ENCODE measurements around the gene MAP4K4.

MAP4K4 gene

GRCh38 chr2:101697124-101698013 lies at the start of gene MAP4K4:
Gene MAP4K4 (plus strand): TSS chr2:101697707. CDS start chr2:101698081, 374 bp downstream.
- no peak for TF ChIP-seq CTCF (IDR thresholded peaks at IDR 0.05; ENCODE audit: low read depth, low read length)
- peak within 1 kb of the TSS; percentile 85 for H3K4me3 ChIP-seq (ENCODE audit: low read depth, low read length)

- no peak for TF ChIP-seq CTCF (IDR thresholded peaks at IDR 0.05; ENCODE audit: low read depth, low read length)
- no peak overlapping the region for H3K4me3 ChIP-seq (ENCODE audit: low read depth, low read length)
Measured at GRCh38 chr2:101653469-101653868, 44.0 kb upstream of the MAP4K4 start.

GRCh38 chr2:101655702-101656422 lies 41.6 kb upstream of the MAP4K4 start:
- no peak for TF ChIP-seq CTCF (IDR thresholded peaks at IDR 0.05; ENCODE audit: low read depth, low read length)
- no peak overlapping the region for H3K4me3 ChIP-seq (ENCODE audit: low read depth, low read length)

GRCh38 chr2:101657787-101658186 lies 39.7 kb upstream of the MAP4K4 start:
- H3K4me3 ChIP-seq (ENCODE audit: low read depth, low read length), result no peak overlapping the region
- no peak for TF ChIP-seq CTCF (IDR thresholded peaks at IDR 0.05; ENCODE audit: low read depth, low read length)

- TF ChIP-seq CTCF (IDR thresholded peaks at IDR 0.05; ENCODE audit: low read depth, low read length), result no peak
- H3K4me3 ChIP-seq (ENCODE audit: low read depth, low read length), result no peak overlapping the region
Measured at GRCh38 chr2:101658387-101658786, 39.1 kb upstream of the MAP4K4 start.

- H3K4me3 ChIP-seq (ENCODE audit: low read depth, low read length), result no peak overlapping the region
Measured at GRCh38 chr2:101665312-101665711, 32.2 kb upstream of the MAP4K4 start.

More at GRCh38 chr2:101665312-101665711, 32.2 kb upstream of the MAP4K4 start:
- TF ChIP-seq CTCF (IDR thresholded peaks at IDR 0.05; ENCODE audit: low read depth, low read length), result no peak
